ENCODE measurements around the gene KCTD8.

Gene KCTD8

DNA sequence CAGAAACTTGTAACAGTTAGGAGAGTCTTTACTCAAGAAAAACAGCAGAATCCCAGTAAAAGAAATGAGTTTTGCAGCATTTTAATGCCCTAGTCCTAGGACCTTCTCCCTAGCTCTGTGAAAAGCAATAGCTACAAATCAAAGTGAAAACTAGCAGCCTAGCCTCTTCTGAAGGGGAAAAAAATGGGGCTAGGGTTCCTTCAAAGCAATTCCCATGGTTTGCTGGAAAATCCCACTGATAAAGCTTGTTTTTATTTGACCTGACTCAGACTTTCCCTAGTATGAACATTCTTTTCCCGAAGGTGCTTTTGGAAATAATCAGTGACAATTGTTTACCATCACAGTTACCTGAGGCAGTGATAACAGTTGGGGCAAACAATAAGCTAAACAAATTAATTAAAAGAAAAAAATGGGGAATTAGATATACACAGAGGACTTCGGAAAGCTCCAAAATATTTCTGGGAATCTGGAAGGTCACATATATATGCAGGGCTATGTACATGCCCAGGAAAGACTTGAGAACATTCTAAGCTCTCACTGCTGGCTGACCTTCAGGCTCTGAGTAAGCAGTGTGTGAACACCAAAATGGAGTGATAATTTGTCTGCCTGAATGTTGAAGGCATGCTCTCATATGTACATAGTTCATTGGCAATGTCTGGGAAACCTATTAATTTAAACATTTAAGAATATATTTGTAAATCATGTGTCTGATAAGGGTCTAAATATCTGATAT is 285.9 kb downstream of the KCTD8 start:
- Histone ChIP-seq H3K9me3 (ENCODE audit: control insufficient read depth, insufficient read depth, low read length) (no peaks in the 10 kb centered on the region), H3K36me3 (ENCODE audit: insufficient read depth, low read length) (no peaks in the 10 kb centered on the region), H3K9ac (ENCODE audit: low read depth, low read length) (no peak overlapping the region), H3K4me1 (ENCODE audit: insufficient read depth, low read length) (peaks cover 6% of the 10 kb centered on the region; the same call in 1 of the 2 replicates)

- Histone ChIP-seq H3K9me3 (ENCODE audit: control insufficient read depth, insufficient read depth, low read length) (no peaks in the 10 kb centered on the region), H3K36me3 (ENCODE audit: insufficient read depth, low read length) (no peaks in the 10 kb centered on the region), H3K9ac (ENCODE audit: low read depth, low read length) (no peak overlapping the region), H3K4me1 (ENCODE audit: insufficient read depth, low read length) (peaks cover 10% of the 10 kb centered on the region; the same call in 1 of the 2 replicates)
Observed at GRCh38 chr4:44161756-44162155, 286.9 kb downstream of the KCTD8 start.

GRCh38 chr4:44160776-44161367 is 287.7 kb downstream of the KCTD8 start:
- no peak overlapping the region for H3K9ac ChIP-seq (ENCODE audit: low read depth, low read length)

GRCh38 chr4:44159991-44160390 is 288.6 kb downstream of the KCTD8 start:
- no peaks in the 10 kb centered on the region for H3K9me3 ChIP-seq (ENCODE audit: control insufficient read depth, insufficient read depth, low read length)
- H3K36me3 ChIP-seq (ENCODE audit: insufficient read depth, low read length), result no peaks in the 10 kb centered on the region
- no peak overlapping the region for H3K9ac ChIP-seq (ENCODE audit: low read depth, low read length)
- H3K4me1 ChIP-seq (ENCODE audit: insufficient read depth, low read length), result peaks cover 10% of the 10 kb centered on the region; the same call in 1 of the 2 replicates

More at GRCh38 chr4:44160776-44161367, 287.7 kb downstream of the KCTD8 start:
- H3K9me3 ChIP-seq (ENCODE audit: control insufficient read depth, insufficient read depth, low read length), result no peaks in the 10 kb centered on the region
- H3K36me3 ChIP-seq (ENCODE audit: insufficient read depth, low read length), result no peaks in the 10 kb centered on the region
- peaks cover 10% of the 10 kb centered on the region; the same call in 1 of the 2 replicates for H3K4me1 ChIP-seq (ENCODE audit: insufficient read depth, low read length)

DNA sequence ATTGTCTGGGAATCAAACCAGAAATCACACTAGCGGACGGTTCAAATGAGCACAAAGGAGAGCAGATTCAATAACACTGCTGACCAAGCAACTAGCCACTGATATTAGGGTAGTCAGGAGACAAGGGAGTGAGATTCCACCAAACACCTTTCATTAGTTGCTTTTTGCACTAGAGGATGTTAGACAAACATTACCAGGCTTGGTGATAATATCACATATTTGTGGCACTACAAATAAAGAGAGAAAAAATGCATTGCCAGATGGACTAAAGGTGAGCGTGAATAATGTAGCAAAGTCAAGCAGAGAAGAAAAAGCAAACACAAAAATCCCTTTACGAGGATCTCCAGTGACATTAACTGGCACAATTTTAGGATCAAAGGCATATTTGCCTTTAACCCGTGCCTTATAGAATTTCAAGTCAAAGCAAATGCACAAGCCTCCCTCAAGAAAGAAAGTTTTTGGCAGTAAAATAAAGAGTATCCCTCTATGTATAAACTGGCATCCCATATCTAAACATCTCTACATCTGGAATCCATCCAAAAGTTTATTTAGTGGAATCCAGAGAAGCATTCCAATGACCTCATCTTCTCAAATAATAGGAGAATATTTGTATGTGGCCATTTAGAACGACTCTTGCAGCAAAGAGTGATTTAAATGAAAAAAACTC is 290.9 kb downstream of the KCTD8 start:
- peaks cover 10% of the 10 kb centered on the region; the same call in 1 of the 2 replicates for H3K4me1 ChIP-seq (ENCODE audit: insufficient read depth, low read length)
- no peaks in the 10 kb centered on the region for H3K9me3 ChIP-seq (ENCODE audit: control insufficient read depth, insufficient read depth, low read length)
- no peaks in the 10 kb centered on the region for H3K36me3 ChIP-seq (ENCODE audit: insufficient read depth, low read length)
- no peak overlapping the region for H3K9ac ChIP-seq (ENCODE audit: low read depth, low read length)

DNA sequence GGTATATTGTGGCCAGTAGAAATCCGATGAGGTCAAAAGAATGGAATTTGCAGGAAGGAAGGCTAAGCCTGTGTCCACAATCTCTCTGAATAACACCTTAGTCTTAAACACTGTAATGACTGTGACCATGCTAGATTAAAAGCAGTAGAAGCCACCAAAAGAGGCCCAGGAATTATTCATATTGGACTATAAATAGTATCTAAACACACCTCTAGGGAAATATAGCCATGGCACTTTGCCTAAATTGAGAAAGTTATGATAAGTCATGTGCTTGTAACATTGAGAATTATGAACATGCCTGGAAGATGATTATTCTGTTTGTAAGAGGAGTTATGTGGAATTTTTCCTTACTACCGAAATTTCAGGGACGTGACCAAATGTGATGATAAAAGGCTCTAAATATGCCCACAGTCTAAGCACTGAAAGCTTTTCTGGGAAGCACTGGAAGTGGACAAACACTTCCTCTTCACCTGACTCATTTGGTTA is 298.5 kb downstream of the KCTD8 start:
- H3K9ac ChIP-seq (ENCODE audit: low read depth, low read length), result no peak overlapping the region
- H3K9me3 ChIP-seq (ENCODE audit: control insufficient read depth, insufficient read depth, low read length), result peaks cover 8% of the 10 kb centered on the region; the same call in 1 of the 2 replicates
- no peaks in the 10 kb centered on the region for H3K36me3 ChIP-seq (ENCODE audit: insufficient read depth, low read length)
- H3K4me1 ChIP-seq (ENCODE audit: insufficient read depth, low read length), result no peaks in the 10 kb centered on the region; the same call in 1 of the 2 replicates

- H3K4me1 ChIP-seq (ENCODE audit: insufficient read depth, low read length), result no peaks in the 10 kb centered on the region; the same call in 1 of the 2 replicates
- no peak overlapping the region for H3K9ac ChIP-seq (ENCODE audit: low read depth, low read length)
- peaks cover 8% of the 10 kb centered on the region; the same call in 1 of the 2 replicates for H3K9me3 ChIP-seq (ENCODE audit: control insufficient read depth, insufficient read depth, low read length)
- no peaks in the 10 kb centered on the region for H3K36me3 ChIP-seq (ENCODE audit: insufficient read depth, low read length)
Observed at GRCh38 chr4:44149282-44149681, 299.3 kb downstream of the KCTD8 start.

- Histone ChIP-seq H3K36me3 (ENCODE audit: insufficient read depth, low read length) (no peaks in the 10 kb centered on the region), H3K9ac (ENCODE audit: low read depth, low read length) (no peak overlapping the region), H3K9me3 (ENCODE audit: control insufficient read depth, insufficient read depth, low read length) (peaks cover 8% of the 10 kb centered on the region; the same call in 1 of the 2 replicates), H3K4me1 (ENCODE audit: insufficient read depth, low read length) (no peaks in the 10 kb centered on the region; the same call in 1 of the 2 replicates)
Observed at GRCh38 chr4:44147571-44148075, 301.0 kb downstream of the KCTD8 start.

DNA sequence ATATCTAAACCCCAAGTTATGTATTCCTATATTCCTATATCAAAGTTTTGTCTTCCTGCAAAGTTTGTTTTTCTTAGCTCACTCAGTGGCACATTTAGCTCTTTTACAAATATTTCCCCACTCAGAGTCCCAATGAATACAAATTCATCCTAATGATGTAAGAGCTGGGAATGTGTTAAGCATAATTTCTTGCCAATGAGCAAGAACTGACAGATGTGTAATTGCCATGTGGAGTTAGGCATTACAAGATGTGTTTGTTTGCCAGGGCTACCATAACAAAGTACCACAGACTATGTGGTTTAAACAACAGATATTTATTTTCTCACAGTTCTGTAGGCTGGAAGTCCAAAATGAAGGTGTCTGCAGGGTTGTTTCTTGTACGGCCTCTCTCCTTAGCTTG is 302.1 kb downstream of the KCTD8 start:
- H3K9ac ChIP-seq (ENCODE audit: low read depth, low read length), result no peak overlapping the region
- H3K36me3 ChIP-seq (ENCODE audit: insufficient read depth, low read length), result no peaks in the 10 kb centered on the region; the same call in 1 of the 2 replicates
- H3K9me3 ChIP-seq (ENCODE audit: control insufficient read depth, insufficient read depth, low read length), result peaks cover 8% of the 10 kb centered on the region; the same call in 1 of the 2 replicates
- no peaks in the 10 kb centered on the region; the same call in 1 of the 2 replicates for H3K4me1 ChIP-seq (ENCODE audit: insufficient read depth, low read length)

DNA sequence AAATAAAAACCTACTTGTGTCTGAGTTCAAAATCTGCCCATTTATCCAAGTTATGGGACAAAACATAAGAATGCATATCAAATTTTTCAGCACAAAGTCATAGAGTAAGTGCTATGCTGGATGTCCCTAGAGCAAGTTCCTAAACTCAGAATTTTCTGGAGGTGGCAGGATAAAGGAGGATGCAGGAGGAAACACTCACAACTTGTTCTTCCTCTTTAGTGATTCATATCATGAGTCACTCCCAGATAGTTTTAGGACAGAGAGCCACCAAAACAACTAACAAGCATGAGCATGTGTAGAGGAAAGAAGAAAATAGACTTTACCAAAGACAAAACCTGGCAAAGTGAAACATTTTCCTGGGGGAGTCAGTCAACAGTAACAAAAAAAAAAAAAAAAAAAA is 302.7 kb downstream of the KCTD8 start:
- no peaks in the 10 kb centered on the region; the same call in 1 of the 2 replicates for H3K4me1 ChIP-seq (ENCODE audit: insufficient read depth, low read length)
- no peak overlapping the region for H3K9ac ChIP-seq (ENCODE audit: low read depth, low read length)
- peaks cover 8% of the 10 kb centered on the region; the same call in 1 of the 2 replicates for H3K9me3 ChIP-seq (ENCODE audit: control insufficient read depth, insufficient read depth, low read length)
- H3K36me3 ChIP-seq (ENCODE audit: insufficient read depth, low read length), result no peaks in the 10 kb centered on the region; the same call in 1 of the 2 replicates

DNA sequence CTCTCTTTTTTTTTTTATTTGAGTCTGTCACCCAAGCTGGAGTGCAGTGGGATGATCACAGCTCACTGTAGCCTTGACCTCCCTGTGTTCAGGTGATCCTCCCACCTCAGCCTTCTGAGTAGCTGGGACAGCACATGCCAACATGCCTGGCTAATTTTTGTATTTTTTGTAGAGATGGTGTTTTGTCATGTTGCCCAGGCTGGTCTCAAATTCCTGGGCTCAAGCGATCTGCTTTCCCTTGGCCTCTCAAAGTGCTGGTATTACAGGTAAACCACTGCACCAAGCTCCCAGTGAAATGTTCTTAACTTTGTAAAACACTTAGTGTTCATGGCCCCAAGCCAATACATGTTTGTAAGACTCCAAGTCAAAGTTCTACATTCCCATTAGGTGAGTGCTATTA is 316.1 kb downstream of the KCTD8 start:
- Histone ChIP-seq H3K9me3 (ENCODE audit: control insufficient read depth, insufficient read depth, low read length) (no peaks in the 10 kb centered on the region), H3K36me3 (ENCODE audit: insufficient read depth, low read length) (no peaks in the 10 kb centered on the region), H3K4me1 (ENCODE audit: insufficient read depth, low read length) (no peaks in the 10 kb centered on the region), H3K9ac (ENCODE audit: low read depth, low read length) (no peak overlapping the region)
